Suprapubic skin (tissue), 4 donors: ENCODE measurements around the gene SMARCD3. TPM values are rescaled to one million over a fixed set of nuclear protein-coding genes. Genes with fewer than 3 reads are reported as not detected.

Experiments used
- DNase-seq, 2 donors: peaks; one replicate each; pipeline ENCODE4 v3.0.0-alpha.2; 2019; ENCODE audit warnings: low spot score in 2 of 2
- H3K27ac ChIP-seq: fragments of 200-600 bp; sonication (generic); one replicate; pipeline ENCODE4 v1.5.1; 2019
- H3K27me3 ChIP-seq: fragments of 200-600 bp; sonication (generic); one replicate; pipeline ENCODE4 v1.5.1; 2019
- H3K36me3 ChIP-seq: fragments of 200-600 bp; sonication (generic); one replicate; pipeline ENCODE4 v1.5.1; 2019
- H3K4me1 ChIP-seq: fragments of 200-600 bp; sonication (generic); one replicate; pipeline ENCODE4 v1.5.1; 2019
- H3K4me3 ChIP-seq: fragments of 200-600 bp; sonication (generic); one replicate; pipeline ENCODE4 v1.5.1; 2019; ENCODE audit warnings: mild to moderate bottlenecking
- H3K9me3 ChIP-seq: fragments of 200-600 bp; sonication (generic); one replicate; pipeline ENCODE4 v1.5.1; 2019
- CTCF ChIP-seq, 2 donors: fragments of 200-600 bp in 1 of 2; fragments of 450-650 bp in 1 of 2; sonication (generic) in 1 of 2; IDR thresholded peaks; one replicate each; pipeline ENCODE4 v1.5.1; 2016 to 2019; ENCODE audit warnings: antibody characterized with exemption in 2 of 2, mild to moderate bottlenecking in 1 of 2, moderate library complexity in 1 of 2
- EP300 ChIP-seq: sonication (generic); formaldehyde crosslinking; IDR thresholded peaks from one replicate; pipeline ENCODE4 v1.6.1; 2017; ENCODE audit warnings: antibody characterized with exemption
- POLR2A ChIP-seq, 2 donors: fragments of 450-650 bp; IDR thresholded peaks; one replicate each; pipeline ENCODE4 v1.6.1; 2017; ENCODE audit warnings: antibody characterized with exemption in 2 of 2, mild to moderate bottlenecking in 2 of 2, moderate library complexity in 2 of 2
- POLR2AphosphoS5 ChIP-seq, 3 donors: sonication (generic); formaldehyde crosslinking; IDR thresholded peaks; one replicate each; pipeline ENCODE4 v1.6.1; 2017; ENCODE audit warnings: antibody characterized with exemption in 3 of 3
- WGBS: methylation state at CpG from one replicate; pipeline ENCODE4 v1.1.5; 2018; 5-methylcytosine and 5-hydroxymethylcytosine counted together
- total RNA-seq, 4 donors: library from RNA; depleted of rRNA; stranded (reverse); fragments of >200 nt; gene quantifications; one replicate each; pipeline ENCODE4 v1.1.0, GENCODE V29; 2016

Gene SMARCD3
- total RNA-seq, 4 donors from 2014 or later = 9.6 to 15.8 (median 10.9) TPM

GRCh38 chr7:151209588-151209987 lies 38.9 kb downstream of the SMARCD3 start:
- DNase-seq = no peak
- H3K4me1 ChIP-seq = no peaks in the 10 kb centered on the region
- H3K27ac ChIP-seq = no peak overlapping the region
- peaks cover 22% of the 10 kb centered on the region for H3K36me3 ChIP-seq
- TF ChIP-seq POLR2A (IDR thresholded peaks at IDR 0.05) (no peak), CTCF (IDR thresholded peaks at IDR 0.05) (no peak), POLR2AphosphoS5 (IDR thresholded peaks at IDR 0.05) (no peak), EP300 (no peak)
- no peak overlapping the region for H3K4me3 ChIP-seq
- H3K27me3 ChIP-seq = peaks cover 8% of the 10 kb centered on the region
- no peaks in the 10 kb centered on the region for H3K9me3 ChIP-seq
- WGBS = 93% methylated on average over 5 of the region's 6 CpGs

- H3K4me3 ChIP-seq = no peak overlapping the region
- H3K27ac ChIP-seq = no peak overlapping the region
- 63% methylated on average over 9 of the region's 9 CpGs for WGBS
Measured at GRCh38 chr7:151208253-151208862, 40.1 kb downstream of the SMARCD3 start.

GRCh38 chr7:151207804-151208203 lies 40.7 kb downstream of the SMARCD3 start:
- H3K36me3 ChIP-seq = peaks cover 4% of the 10 kb centered on the region
- H3K27me3 ChIP-seq = peaks cover 12% of the 10 kb centered on the region
- no peak for TF ChIP-seq CTCF (IDR thresholded peaks at IDR 0.05)
- no peak for TF ChIP-seq EP300
- no peak overlapping the region for H3K4me3 ChIP-seq
- H3K27ac ChIP-seq = no peak overlapping the region
- H3K9me3 ChIP-seq = no peaks in the 10 kb centered on the region
- WGBS = 67% methylated on average over 6 of the region's 12 CpGs
- DNase-seq = no peak
- H3K4me1 ChIP-seq = no peaks in the 10 kb centered on the region

More at GRCh38 chr7:151208253-151208862, 40.1 kb downstream of the SMARCD3 start:
- TF ChIP-seq CTCF (IDR thresholded peaks at IDR 0.05) (no peak), POLR2AphosphoS5 (IDR thresholded peaks at IDR 0.05) (no peak), EP300 (no peak), POLR2A (IDR thresholded peaks at IDR 0.05) (no peak)
- H3K36me3 ChIP-seq = peaks cover 10% of the 10 kb centered on the region
- H3K4me1 ChIP-seq = no peaks in the 10 kb centered on the region
- H3K9me3 ChIP-seq = no peaks in the 10 kb centered on the region
- no peak for DNase-seq
- H3K27me3 ChIP-seq = peaks cover 12% of the 10 kb centered on the region

GRCh38 chr7:151207315-151207714 lies 41.2 kb downstream of the SMARCD3 start:
- WGBS = 67% methylated on average over 9 of the region's 9 CpGs
- no peak for DNase-seq
- H3K27me3 ChIP-seq = peaks cover 12% of the 10 kb centered on the region
- H3K4me1 ChIP-seq = no peaks in the 10 kb centered on the region
- no peak overlapping the region for H3K4me3 ChIP-seq
- TF ChIP-seq POLR2AphosphoS5 (IDR thresholded peaks at IDR 0.05) (no peak), CTCF (IDR thresholded peaks at IDR 0.05) (no peak), EP300 (no peak), POLR2A (IDR thresholded peaks at IDR 0.05) (no peak)
- H3K9me3 ChIP-seq = no peaks in the 10 kb centered on the region
- no peak overlapping the region for H3K27ac ChIP-seq
- H3K36me3 ChIP-seq = no peaks in the 10 kb centered on the region

GRCh38 chr7:151206914-151207313 lies 41.6 kb downstream of the SMARCD3 start:
- no peak overlapping the region for H3K27ac ChIP-seq
- H3K36me3 ChIP-seq = no peaks in the 10 kb centered on the region
- no peak for DNase-seq
- TF ChIP-seq EP300 (no peak), POLR2AphosphoS5 (IDR thresholded peaks at IDR 0.05) (no peak), CTCF (IDR thresholded peaks at IDR 0.05) (no peak), POLR2A (IDR thresholded peaks at IDR 0.05) (no peak)
- H3K4me3 ChIP-seq = no peak overlapping the region
- WGBS = 51% methylated on average over 9 of the region's 9 CpGs
- no peaks in the 10 kb centered on the region for H3K4me1 ChIP-seq
- no peaks in the 10 kb centered on the region for H3K9me3 ChIP-seq
- peaks cover 12% of the 10 kb centered on the region for H3K27me3 ChIP-seq
